DND-41 (cell line): ENCODE measurements around the gene RASSF10.

ENCODE experiments used
- ATAC-seq: fragments of 200-7000 bp; cut with Tn5 transposase; 3 replicates; pipeline ENCODE4 v1.9.1; 2021; ENCODE audit warnings: low read depth; ENCODE audit not compliant: insufficient read depth
- DNase-seq: peaks from one replicate; pipeline ENCODE4 v3.0.0-alpha.2; 2020
- H2AFZ ChIP-seq: 2 replicates; pipeline ENCODE4 v1.6.0; 2012; ENCODE audit warnings: low read depth, low read length
- H3K27ac ChIP-seq: 2 replicates; pipeline ENCODE4 v1.5.1; 2012; ENCODE audit warnings: low read length, inconsistent platforms
- H3K27me3 ChIP-seq: fragments of 200-600 bp; sonication (generic); 2 replicates; pipeline ENCODE4 v1.6.0; 2012; ENCODE audit warnings: low read length, mild to moderate bottlenecking, inconsistent platforms; ENCODE audit not compliant: insufficient read depth, poor library complexity
- H3K36me3 ChIP-seq: 2 replicates; pipeline ENCODE4 v1.5.1; 2012; ENCODE audit warnings: low read length, inconsistent platforms; ENCODE audit not compliant: insufficient read depth
- H3K4me1 ChIP-seq: 2 replicates; pipeline ENCODE4 v1.5.1; 2012; ENCODE audit warnings: mild to moderate bottlenecking, low read length; ENCODE audit not compliant: insufficient read depth
- H3K4me2 ChIP-seq: 2 replicates; pipeline ENCODE4 v1.6.0; 2012; ENCODE audit warnings: mild to moderate bottlenecking, moderate library complexity, low read length, inconsistent platforms; ENCODE audit not compliant: insufficient read depth
- H3K4me3 ChIP-seq, 2 experiments: fragments of 200-600 bp in 1 of 2; shearing (Covaris generic) in 1 of 2; 2 replicates each; pipeline ENCODE4 v1.5.1; 2012 to 2016; ENCODE audit warnings: inconsistent platforms in 2 of 2, low read length in 2 of 2, mild to moderate bottlenecking in 2 of 2, low read depth in 1 of 2, moderate library complexity in 1 of 2
- H3K79me2 ChIP-seq: 2 replicates; pipeline ENCODE4 v1.6.0; 2012; ENCODE audit warnings: low read length, inconsistent platforms; ENCODE audit not compliant: insufficient read depth
- H3K9ac ChIP-seq: 2 replicates; pipeline ENCODE4 v1.6.0; 2012; ENCODE audit warnings: low read depth, mild to moderate bottlenecking, inconsistent platforms, low read length, moderate library complexity
- H3K9me3 ChIP-seq: 2 replicates; pipeline ENCODE4 v1.5.1; 2012; ENCODE audit warnings: low read length, moderate library complexity, mild to moderate bottlenecking, inconsistent platforms; ENCODE audit not compliant: insufficient read depth, severe bottlenecking
- H4K20me1 ChIP-seq: 2 replicates; pipeline ENCODE4 v1.6.0; 2012; ENCODE audit warnings: low read length; ENCODE audit not compliant: insufficient read depth
- CTCF ChIP-seq: IDR thresholded peaks from 2 replicates; pipeline ENCODE4 v1.5.1; 2012; ENCODE audit warnings: borderline replicate concordance, low read length, moderate library complexity, mild to moderate bottlenecking; ENCODE audit not compliant: poor library complexity, severe bottlenecking; ENCODE audit errors: extremely low read depth
- EZH2 ChIP-seq: IDR thresholded peaks from 3 replicates; pipeline ENCODE4 v1.6.1; 2012; ENCODE audit warnings: borderline replicate concordance, low read depth, mild to moderate bottlenecking, moderate library complexity, low read length, inconsistent platforms; ENCODE audit not compliant: severe bottlenecking

Gene RASSF10

GRCh38 chr11:12981676-12982522 is 27.2 kb upstream of the RASSF10 start:
- no peak overlapping the region for H3K27ac ChIP-seq
- H2AFZ ChIP-seq, result no peak overlapping the region
- H3K9ac ChIP-seq, result no peak overlapping the region
- peaks cover 7% of the 10 kb centered on the region for H3K27me3 ChIP-seq
- TF ChIP-seq CTCF (no peak), EZH2 (no peak)
- no peak for DNase-seq
- no peak overlapping the region for H3K4me3 ChIP-seq
- H4K20me1 ChIP-seq, result no peaks in the 10 kb centered on the region
- no peaks in the 10 kb centered on the region for H3K36me3 ChIP-seq
- no peaks in the 10 kb centered on the region for H3K79me2 ChIP-seq
- H3K9me3 ChIP-seq, result no peaks in the 10 kb centered on the region
- no peaks in the 10 kb centered on the region for H3K4me1 ChIP-seq
- no peak for ATAC-seq
- no peak overlapping the region for H3K4me2 ChIP-seq

- H3K4me3 ChIP-seq, result no peak overlapping the region
- no peak overlapping the region for H3K4me2 ChIP-seq
- H3K9me3 ChIP-seq, result no peaks in the 10 kb centered on the region
- DNase-seq (no peak), ATAC-seq (no peak)
- no peaks in the 10 kb centered on the region for H3K36me3 ChIP-seq
- H3K27me3 ChIP-seq, result peaks cover 6% of the 10 kb centered on the region
- H4K20me1 ChIP-seq, result no peaks in the 10 kb centered on the region
- no peak overlapping the region for H2AFZ ChIP-seq
- H3K9ac ChIP-seq, result no peak overlapping the region
- no peak for TF ChIP-seq CTCF
- H3K79me2 ChIP-seq, result no peaks in the 10 kb centered on the region
- H3K27ac ChIP-seq, result no peak overlapping the region
- no peaks in the 10 kb centered on the region for H3K4me1 ChIP-seq
Measured at GRCh38 chr11:12983336-12983735, 25.8 kb upstream of the RASSF10 start.

- no peak overlapping the region for H3K27ac ChIP-seq
- no peaks in the 10 kb centered on the region for H3K36me3 ChIP-seq
- no peak for DNase-seq
- H3K9ac ChIP-seq, result no peak overlapping the region
- H3K4me2 ChIP-seq, result no peak overlapping the region
- no peak overlapping the region for H2AFZ ChIP-seq
- no peaks in the 10 kb centered on the region for H4K20me1 ChIP-seq
- no peak for TF ChIP-seq CTCF
- no peak for TF ChIP-seq EZH2
- no peaks in the 10 kb centered on the region for H3K4me1 ChIP-seq
- H3K4me3 ChIP-seq, result no peak overlapping the region
- H3K27me3 ChIP-seq, result peaks cover 4% of the 10 kb centered on the region
- no peaks in the 10 kb centered on the region for H3K9me3 ChIP-seq
- ATAC-seq, result no peak
- H3K79me2 ChIP-seq, result no peaks in the 10 kb centered on the region
Measured at GRCh38 chr11:12986194-12986898, 22.8 kb upstream of the RASSF10 start.
